ENCODE measurements around the gene ZC3HAV1L.
A peak's percentile ranks its signal among the peaks of the same experiment; 100 is the strongest.
"Not testable (repeated sequence)": the region's sequence is repeated elsewhere in the genome, so short reads cannot be mapped to it uniquely, and the experiment has no call there.

ZC3HAV1L gene

GRCh38 chr7:139035586-139036353 lies at the start of gene ZC3HAV1L:
TSS of gene ZC3HAV1L (minus strand) at chr7:139036042. CDS start at chr7:139036017, 25 bp downstream.
- DNase-seq, result peak; percentile 76

DNA sequence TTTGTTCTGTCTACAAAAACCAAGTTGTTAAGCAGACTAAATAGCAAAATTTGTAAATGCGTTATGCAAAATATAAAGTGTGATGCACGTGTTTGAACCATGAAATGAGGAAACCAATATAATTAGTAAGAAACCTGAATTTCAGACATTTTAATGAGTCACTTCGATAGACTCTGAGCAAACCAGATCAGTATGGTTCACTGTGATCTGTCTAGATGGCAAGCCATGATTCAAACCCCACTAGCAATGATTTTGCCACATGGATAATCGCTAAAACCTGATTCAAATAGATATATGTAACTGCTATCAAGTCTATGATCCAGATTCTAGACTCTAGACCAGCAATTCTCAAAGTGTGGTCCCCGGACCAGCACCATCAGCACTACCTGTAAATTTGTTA lies 48.9 kb upstream of the ZC3HAV1L start:
- DNase-seq, result no peak

DNA sequence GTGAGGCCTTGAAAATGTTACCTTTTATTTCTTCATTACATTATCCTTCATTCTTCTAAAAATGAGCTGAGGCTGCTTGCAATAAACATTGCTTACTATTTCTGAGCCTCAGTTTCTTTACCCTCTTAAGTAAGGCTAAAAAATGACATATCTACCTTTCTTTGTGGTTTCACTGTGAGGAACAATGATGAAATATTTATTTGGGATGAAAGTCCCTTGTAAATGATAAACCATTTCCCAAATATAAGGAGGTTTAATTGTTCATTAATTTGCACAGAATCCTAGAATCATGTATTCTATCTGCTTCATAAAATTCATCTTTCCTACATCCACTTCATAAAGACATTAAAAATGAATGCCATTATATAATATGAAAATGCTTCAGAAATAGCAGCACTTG lies 45.7 kb upstream of the ZC3HAV1L start:
- no peak for DNase-seq

DNA sequence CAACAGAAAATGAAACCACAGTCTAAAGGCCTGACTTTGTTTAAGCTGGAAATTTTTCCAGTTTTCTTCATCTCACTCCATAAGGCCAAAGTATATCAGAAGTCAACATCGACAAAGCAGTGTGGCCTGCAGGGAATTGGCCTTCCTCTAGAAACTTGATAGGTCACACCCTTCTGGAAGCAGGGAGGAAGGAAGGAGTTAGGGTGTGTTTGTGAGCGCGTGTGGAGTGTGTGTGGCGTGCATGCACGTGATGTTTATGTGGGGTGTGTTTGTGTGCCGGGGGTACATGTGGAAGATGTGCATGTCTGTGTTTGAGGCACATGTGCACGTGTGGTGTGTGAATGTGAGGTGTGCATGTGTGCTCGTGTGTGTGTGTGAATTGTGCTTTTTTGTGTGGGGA lies 45.1 kb upstream of the ZC3HAV1L start:
- no peak for DNase-seq

DNA sequence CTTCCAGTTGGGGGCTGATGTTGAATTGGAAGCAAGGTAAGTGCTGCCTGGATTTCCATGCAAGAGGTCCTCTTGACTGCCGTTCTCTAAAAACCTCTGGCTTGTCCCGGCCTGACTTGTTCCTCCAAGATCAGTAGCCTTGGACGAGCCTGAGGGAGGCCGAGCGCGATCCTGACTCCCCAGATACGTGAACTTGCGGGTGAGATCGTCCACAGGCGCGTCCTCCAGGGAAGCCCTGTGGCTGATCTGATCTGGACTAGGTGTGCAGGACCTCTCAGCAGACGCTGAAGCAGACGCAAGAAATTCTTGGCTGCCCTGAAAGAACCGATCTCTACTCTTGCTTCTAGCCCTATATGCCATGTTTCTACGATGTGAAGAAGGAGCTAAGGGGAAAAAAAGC lies 44.0 kb upstream of the ZC3HAV1L start:
- no peak for DNase-seq

DNA sequence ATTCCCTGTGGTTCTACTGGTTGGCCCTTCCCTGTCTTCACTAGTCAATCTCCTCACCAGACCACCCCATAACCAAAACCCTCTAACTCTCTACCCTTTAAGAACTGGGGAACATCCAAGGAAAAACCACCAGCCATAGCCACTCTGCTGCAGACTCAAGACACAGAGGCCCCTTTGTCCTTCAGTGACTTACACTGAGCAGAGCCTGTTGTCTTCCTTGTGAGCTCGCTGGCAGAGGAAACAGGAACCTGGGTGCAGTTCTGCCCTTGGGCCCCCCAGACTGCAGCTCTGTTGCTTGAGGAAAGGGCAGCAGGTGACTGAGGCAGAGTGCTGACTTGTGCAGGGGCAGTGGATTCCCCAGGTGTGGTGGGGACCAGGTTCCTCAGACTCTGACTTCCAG lies 43.1 kb upstream of the ZC3HAV1L start:
- no peak for DNase-seq

DNA sequence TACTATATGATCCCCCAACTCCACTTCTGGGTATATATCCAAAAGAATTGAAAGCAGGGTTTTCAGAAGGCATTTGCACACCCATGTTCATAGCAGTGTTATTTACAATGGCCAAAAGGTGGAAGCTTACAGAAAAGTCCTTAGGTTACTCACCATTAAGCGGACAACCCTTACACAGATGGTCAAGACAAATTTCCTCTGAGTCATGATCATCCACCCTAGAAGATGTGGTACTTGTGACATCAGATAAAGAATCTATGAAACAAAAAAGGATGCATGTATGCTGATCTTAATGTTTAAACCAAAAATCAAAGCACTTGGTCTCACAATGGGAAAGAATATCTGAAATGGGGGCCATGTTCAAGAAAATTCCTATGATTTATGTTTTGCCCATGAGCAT lies 42.6 kb upstream of the ZC3HAV1L start:
- DNase-seq, result no peak

GRCh38 chr7:139077706-139078105 lies 41.9 kb upstream of the ZC3HAV1L start:
- not testable (repeated sequence) for DNase-seq

- no peak for DNase-seq
Measured at GRCh38 chr7:139075871-139076686, 40.2 kb upstream of the ZC3HAV1L start.

DNA sequence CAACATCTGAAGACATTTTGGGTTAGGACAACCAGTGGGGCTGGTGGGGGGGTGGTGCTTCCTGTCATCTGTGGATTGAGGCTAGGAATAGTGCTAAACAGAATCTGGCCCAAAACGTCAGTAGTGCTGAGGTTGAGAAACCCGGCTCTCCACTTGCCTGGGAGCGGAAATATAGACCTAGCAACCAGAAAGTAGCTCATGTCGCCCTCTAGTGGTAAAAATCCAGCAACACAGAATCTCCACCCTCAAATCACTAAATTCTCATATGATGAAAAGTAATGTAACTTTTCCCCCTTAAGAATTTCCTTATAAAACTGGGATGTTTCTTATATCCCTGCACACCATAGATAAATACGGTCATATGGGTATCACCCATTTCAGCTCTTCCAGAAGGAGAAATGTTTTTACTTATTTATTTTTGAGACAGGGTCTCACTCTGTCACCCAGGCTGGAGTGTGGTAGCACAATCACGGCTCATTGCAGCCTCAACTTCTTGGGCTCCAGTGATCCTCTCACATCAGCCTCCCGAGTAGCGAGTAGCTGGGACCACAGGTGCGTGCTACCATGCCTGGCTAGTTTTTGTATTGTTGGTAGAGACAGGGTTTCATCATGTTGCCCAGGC lies 39.3 kb upstream of the ZC3HAV1L start:
- peak; percentile 71 for DNase-seq

DNA sequence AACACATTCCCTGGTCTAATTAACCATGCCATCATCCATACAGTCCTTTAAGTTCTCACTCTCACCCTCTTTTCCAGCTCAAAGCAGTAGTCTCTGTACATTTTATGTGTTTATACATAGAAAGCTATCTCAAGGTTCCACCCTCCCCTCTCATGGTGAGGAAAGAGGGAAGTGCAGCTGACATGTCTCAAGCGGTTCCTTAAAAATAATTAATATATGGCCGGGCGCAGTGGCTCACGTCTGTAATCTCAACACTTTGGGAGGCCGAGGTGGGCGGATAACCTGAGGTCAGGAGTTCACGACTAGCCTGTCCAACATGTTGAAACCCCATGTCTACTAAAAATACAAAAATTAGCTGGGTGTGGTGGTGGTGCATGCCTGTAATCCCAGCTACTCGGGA lies 37.0 kb upstream of the ZC3HAV1L start:
- peak; percentile 39 for DNase-seq

- no peak for DNase-seq
Measured at GRCh38 chr7:139071680-139072079, 35.8 kb upstream of the ZC3HAV1L start.

DNA sequence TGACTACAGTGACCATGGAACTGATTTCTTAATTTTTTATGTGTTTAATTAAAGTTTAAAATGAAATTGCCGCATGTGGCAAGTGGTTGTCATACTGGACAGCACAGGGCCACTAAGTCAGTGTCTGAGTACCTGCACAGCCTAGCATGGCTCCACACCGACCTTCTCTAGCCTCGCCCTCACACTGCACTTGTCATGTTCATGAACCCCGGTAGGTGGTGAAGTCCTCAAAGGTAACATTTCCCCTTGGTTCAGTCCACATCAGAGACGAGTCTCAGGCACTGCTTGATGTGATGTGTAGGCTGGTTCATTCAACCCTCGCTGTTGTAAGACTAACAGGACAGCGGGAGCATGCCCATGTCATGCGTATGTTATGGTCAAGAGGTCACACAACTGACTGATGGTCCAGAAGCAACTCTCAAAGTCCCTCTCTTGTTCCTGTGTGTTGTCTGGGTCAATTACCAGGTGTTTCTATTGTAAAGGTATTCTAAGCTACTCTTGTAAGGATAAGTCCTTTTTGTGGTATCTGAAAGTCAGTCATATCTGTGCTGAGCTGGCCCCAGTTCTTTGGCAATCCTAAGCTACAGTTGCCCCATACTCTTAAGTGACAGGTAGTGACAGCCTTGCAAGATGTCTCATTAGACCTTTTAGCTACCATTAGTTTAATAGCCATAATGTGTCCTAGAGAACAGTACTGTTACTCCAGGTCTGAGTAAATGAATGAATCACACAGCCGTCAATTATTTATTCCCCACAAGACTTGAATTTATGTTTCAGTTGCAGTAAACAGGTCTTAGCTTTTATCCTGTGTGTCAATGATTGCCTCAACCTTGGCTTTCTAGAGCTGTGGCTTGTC lies 32.9 kb upstream of the ZC3HAV1L start:
- no peak for DNase-seq

- no peak for DNase-seq
Measured at GRCh38 chr7:139066315-139066714, 30.5 kb upstream of the ZC3HAV1L start.

- no peak for DNase-seq
Measured at GRCh38 chr7:139065323-139065722, 29.5 kb upstream of the ZC3HAV1L start.

GRCh38 chr7:139061416-139061815 lies 25.6 kb upstream of the ZC3HAV1L start:
- no peak for DNase-seq

GRCh38 chr7:139060695-139061237 lies 24.9 kb upstream of the ZC3HAV1L start:
- no peak for DNase-seq

DNA sequence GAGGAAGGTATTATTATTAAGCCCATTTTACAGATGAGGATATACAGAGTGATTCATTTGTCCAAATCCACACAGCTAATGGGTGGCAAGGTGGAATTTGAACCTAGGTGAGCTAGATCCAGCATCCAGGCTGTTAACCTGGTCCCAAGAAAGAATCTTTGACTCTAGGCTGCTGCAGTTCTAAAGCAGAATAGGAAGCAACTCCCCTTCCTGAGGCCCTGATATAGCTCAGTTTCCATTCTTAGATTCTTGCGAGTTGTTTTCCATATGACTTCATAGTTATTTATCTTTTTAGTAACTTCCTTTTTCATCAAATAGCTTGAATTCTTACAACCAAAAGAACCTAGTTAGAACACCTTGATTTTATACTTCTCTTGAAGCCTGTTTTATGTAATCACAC lies 24.1 kb upstream of the ZC3HAV1L start:
- no peak for DNase-seq

GRCh38 chr7:139058943-139059342 lies 23.1 kb upstream of the ZC3HAV1L start:
- DNase-seq, result no peak

DNA sequence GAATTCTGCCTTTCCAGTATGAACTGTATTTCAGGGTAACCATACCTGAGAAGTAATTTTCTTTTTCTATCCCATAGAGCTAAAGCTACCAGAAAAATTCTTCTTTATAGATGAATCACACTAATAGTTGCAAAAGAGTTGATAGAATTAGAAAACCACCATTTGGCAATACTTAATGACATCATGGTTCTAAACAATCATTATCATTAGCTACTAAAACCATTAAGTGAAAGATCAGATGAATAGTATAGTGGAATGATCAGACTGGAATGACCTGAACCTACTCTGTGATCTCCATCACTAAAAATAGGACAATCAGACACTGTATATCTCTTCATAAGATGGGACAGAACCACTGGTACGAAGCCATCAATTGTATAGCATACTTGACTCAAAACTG lies 19.8 kb upstream of the ZC3HAV1L start:
- DNase-seq, result no peak

DNA sequence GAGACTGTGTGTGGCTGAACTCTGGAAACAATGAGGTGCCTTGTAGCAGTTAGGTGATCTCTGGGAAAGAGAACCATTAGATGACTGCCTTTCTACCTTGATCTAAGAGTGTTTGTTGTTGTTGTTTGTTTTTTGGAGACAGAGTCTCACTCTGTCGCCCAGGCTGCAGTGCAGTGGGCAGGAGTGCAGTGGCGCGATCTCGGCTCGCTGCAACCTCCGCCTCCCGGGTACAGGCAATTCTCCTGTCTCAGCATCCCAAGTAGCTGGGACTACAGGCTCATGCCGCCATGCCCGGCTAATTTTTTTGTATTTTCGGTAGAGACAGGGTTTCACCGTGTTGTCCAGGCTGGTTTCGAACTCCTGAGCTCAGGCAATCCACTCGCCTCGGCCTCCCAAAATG lies 18.8 kb upstream of the ZC3HAV1L start:
- not testable (repeated sequence) for DNase-seq

GRCh38 chr7:139054101-139054500 lies 18.3 kb upstream of the ZC3HAV1L start:
- no peak for DNase-seq

DNA sequence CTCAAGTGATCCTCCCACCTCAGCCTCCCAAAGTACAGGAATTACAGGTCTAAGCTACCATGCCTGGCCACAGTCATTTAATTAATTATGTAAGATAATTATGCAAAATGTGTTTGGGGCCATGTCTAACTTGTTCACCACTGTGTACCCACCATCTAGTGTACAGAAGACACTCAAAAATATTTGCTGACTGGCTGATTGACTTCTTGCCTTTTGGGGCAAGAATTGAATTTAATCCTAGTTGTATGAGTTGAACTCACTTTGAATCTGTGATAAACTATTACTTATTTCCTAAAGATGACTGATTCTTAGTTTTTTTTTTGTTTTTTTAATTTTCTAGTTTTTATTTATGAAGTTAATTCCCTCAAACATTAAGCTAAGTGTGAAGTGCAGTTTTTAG lies 15.8 kb upstream of the ZC3HAV1L start:
- DNase-seq, result no peak

All from NCI-H2171 treated with DMSO at 0.1 percent for 48 hours (cell line).